NCI-H748 treated with DMSO at 0.1 percent for 48 hours (cell line): Measurements from ENCODE around the gene GNB1L.

ENCODE experiments used
- DNase-seq: peaks from one replicate; lab custom pipeline; 2025; lab: John Stamatoyannopoulos, UW

Gene GNB1L

DNA sequence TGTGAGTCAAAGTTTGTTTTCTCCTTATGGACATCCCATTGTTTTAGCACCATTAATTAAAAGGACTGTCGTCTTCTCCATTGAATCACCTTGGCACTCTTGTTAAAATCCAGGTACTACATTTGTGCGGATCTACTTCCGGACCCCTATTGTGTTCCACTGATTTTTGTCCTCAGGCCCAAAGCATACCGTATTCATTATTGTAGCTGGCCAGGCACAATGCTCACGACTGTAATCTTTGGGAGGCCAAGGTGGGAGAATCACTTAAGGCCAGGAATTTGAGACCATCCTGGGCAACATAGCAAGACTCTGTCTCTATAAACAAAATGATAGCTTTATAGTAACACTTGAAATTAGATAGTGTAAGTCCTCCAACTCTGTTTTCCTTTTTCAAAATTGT, 8.9 kb upstream of the GNB1L start:
- no peak for DNase-seq

GRCh38 chr22:19862619-19863246, 8.1 kb upstream of the GNB1L start:
- DNase-seq: no peak

- no peak for DNase-seq
Measured at GRCh38 chr22:19859861-19860510, 5.3 kb upstream of the GNB1L start.

- DNase-seq: no peak
Measured at GRCh38 chr22:19857382-19857781, 2.7 kb upstream of the GNB1L start.

DNA sequence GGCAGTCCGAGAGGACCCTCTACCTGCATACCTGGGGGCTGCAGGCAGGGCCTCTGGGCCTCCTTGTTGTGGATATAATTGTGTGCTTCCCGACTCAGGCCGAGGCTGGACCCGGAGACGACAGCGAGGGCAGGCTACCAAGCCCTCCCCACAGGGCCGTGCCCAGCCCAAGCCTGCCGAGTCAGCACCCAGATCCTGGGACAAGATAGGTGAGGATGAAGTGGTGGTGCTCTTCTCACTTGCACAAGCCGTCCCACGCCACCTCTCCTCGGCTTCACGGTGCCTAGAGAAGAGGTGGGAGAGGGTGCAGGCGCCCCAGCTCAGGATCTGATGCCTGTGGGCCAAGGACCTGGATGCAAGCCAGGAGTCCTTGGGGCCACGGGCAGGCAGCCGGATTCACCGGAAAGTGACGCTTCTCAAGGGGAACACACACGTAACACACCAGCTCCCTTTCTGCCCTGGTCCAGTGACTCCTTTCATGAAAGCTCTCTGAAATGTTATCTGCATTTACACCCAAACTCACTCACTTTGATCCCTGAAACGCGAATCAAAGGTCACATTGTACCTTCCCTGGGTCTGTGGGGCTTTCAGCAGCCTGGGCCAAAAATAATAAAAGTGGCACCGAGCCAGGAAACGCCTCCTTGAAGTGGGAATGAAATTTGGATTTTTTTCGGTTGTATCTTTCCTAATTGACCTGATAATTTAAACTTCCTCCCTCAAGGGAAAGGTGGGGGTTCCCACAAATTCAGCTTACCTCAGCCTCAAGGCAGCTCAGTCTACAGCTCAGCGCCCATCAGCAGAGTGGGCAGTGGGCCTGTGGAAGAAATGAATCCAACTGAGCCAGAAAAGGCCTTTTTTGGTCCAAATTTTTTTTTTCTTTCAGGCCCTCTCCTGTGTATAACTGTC, 1.1 kb upstream of the GNB1L start:
- DNase-seq: no peak

GRCh38 chr22:19853879-19854777, 546 bp downstream of the GNB1L start:
- no peak for DNase-seq

- no peak for DNase-seq
Measured at GRCh38 chr22:19853058-19853878, 1.4 kb downstream of the GNB1L start.

- DNase-seq: no peak
Measured at GRCh38 chr22:19852177-19852781, 2.4 kb downstream of the GNB1L start.

DNA sequence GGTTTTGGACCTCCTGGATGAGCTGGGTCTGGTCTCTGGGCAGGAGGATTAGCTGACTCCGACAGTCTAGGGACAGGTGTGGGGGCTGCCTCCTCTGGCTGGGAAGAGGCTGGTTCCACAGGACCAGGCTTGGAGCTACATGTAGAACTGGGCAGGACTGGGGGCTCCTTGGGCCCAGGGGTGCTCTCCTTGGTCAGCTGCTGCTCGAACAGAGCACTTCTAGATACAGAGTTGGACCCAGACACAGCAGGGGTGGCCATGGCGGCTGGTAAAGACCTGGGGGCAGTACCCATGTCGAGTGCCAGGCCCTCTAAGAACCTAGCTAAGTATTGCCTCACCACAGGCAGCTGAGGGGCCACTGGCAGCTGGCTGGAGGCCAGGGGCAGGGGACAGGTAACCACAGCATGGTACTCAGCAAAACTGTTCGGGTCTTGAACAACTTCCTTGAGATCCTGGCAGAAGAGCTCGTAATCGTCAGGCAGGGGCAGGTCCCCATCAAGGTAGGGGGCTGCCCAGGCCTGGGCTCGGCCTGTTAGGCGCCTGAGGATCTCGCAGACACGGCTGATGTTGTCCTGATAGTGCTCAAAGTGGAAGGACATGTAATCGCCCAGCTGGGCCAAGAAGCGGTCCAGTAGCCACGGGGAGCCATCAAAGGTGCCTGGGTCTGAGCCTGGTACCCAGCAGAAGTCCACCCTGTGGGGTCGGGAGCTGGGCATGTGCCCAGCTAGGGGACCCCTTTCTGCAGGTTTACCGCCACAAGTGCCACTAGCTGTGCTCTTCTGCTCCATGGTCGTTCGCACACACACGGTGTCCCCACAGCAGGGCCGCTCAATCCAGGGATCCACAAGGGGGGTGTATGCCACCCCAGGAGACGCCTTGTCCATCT, 3.1 kb downstream of the GNB1L start:
- no peak for DNase-seq

GRCh38 chr22:19850763-19851109, 3.9 kb downstream of the GNB1L start:
- DNase-seq: no peak

DNA sequence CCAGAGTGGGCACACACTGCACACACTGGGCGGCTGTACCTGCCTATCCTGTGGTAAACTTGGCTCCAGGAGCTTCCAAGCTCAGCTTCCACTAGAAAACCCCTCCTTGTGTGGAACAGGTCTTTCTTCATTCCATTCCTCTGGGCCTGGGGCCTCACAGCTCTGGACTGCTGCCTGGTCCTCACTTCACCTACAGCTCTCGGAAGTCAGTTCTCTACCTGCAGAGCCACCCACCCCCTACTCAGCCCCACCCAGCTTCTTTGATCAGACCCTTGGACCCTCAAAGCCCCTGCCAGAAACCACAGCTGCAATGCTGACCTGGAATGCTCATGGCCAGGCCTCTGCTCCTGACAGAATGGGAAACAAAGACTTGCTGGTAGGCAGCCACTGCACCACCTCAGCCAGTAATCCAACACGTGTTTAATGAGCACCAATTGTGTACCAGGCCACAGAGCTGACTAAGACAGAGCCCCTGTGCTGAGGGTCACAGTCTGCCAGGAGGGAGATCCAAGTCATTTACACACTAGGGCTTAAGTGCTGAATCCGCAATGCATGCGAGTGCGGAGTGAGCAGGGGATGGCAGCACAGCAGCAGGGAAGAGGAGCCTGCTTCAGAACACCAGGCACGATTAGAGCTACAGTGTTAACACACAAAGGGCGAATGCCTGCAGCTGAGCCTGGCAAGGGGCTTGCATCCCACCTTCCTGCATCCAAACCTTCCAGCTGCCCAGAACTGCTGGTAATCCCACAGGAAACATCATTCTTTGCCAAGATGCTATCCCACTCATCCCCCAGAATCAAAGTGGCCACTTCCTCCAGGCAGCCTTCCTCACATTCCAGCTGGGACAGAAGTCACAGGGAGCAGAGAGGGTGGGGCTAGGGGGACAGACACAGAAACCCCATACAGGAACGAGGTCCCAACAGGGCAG, 4.6 kb downstream of the GNB1L start:
- DNase-seq: no peak

DNA sequence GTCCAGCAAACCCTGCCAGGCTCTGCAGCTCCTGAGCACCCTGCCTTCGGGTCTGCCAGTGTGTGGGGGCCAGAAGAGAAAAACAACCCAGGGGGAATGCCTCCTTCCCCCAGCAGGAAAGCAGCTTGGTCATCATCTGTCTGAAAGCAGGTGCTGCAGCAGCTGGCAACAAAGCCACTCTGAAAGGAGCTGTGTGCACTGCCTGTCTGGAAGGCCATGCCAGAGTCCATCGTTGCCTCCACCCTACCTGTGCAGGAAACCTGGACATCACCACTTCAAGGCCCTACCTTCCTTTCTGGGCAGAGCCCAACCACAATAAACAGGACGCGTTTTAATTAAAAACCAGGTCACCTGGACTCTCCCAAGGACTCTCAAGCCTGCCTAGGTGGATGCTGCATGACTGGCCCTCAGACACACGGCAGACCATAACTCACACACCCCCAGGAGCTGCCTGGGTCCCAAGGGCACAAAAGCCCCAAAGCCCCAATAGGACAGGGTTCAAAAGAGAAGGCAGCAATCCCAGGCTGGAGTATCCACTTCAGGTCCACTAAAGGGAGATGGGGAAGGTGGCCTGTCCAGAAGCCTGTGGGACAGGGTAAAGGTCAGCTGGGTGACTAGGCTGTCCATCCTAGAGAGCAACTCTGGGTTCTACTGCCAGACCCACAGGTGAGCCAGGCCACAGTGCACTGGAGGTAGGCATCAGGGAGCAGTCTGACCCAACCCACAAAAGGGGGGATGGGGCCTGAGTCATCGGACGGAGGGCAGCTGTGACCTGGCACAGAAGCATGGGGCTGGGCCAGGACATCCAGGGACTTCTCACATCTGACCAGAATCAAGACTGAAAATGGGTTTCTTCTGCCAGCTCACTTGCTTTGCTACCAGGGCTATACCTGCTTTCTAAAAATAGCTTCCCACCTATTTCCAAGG, 6.1 kb downstream of the GNB1L start:
- DNase-seq: no peak

DNA sequence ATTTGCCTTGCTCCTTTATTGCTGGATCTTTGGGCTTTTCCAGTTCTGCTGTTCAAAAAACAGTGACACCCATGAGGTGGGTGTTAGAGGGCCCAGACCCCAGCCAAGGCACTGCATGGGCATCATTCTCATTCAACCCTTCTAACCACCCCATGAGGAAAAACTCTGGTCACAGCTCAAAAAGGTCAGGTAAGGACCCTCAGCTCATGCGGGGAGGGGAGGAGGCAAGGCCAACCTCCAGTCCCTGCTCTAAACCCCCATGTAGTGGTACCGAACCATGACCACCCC, 7.4 kb downstream of the GNB1L start:
- no peak for DNase-seq

- no peak for DNase-seq
Measured at GRCh38 chr22:19846620-19847344, 7.9 kb downstream of the GNB1L start.

DNA sequence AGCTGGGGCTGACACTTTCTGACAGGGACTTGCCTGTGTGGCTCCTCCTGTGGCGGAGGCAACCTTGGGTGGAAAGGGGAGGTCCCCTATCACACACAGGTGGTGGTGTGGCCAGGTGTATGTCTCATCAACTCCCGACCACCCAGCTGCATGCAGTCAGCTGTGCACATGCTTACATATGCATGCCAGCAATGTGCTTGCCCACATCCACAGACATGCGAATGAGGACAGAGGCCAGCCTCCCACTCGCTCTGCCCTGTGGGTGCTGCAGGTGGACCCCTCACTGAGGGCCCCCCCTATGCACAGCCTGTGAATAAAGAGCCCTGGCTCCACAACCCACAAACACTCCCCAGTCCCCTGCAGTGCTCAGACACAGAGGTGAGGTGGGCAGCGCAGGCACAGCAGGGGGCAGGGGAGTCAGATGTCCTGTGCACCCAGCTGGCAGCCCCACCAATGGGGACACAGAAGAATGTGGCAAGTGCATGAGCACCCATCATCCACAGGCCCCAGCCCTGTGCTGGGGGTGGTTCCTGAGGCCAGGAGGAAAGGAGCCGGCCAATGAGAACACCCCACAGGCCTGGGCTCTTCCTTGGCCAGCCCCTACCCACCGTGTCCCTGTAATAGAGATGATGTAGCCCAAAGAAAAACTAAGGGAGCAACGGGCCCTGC, 9.5 kb downstream of the GNB1L start:
- DNase-seq: no peak

DNA sequence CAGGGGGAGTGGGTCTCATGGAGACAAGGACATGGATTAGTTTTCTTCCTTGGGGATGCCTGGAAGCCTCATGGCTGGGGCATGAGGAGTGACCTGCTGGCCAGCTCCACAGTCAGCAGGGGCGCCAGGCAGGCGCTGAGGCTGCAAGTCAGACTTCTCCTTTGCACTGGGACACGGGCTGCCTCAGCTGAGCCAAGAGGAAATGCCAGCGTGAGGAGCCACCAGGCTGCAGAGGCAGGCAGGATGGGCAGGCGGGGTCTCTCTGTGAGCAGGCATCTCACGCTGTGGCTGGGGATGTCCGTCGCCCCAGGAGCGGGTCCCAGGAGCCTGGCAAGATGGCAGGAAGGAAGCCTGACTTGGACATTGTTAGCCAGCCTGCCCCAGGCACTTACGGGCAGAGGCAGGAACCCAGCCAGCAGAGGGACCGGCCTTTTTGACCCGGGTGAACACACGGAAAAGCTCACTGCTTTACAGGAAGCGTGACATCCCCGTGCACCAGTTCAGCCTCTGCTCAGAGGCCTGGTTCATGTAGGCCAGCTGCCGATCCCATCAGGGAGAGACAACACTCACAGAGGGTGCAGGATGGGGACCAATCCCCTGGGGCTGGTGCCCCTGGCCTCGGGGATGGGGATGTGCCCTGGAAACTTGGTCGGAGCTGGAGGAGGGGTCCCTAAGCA, 10.2 kb downstream of the GNB1L start:
- DNase-seq: no peak
